ENCODE measurements around the gene TDRD1.

The TDRD1 gene

DNA sequence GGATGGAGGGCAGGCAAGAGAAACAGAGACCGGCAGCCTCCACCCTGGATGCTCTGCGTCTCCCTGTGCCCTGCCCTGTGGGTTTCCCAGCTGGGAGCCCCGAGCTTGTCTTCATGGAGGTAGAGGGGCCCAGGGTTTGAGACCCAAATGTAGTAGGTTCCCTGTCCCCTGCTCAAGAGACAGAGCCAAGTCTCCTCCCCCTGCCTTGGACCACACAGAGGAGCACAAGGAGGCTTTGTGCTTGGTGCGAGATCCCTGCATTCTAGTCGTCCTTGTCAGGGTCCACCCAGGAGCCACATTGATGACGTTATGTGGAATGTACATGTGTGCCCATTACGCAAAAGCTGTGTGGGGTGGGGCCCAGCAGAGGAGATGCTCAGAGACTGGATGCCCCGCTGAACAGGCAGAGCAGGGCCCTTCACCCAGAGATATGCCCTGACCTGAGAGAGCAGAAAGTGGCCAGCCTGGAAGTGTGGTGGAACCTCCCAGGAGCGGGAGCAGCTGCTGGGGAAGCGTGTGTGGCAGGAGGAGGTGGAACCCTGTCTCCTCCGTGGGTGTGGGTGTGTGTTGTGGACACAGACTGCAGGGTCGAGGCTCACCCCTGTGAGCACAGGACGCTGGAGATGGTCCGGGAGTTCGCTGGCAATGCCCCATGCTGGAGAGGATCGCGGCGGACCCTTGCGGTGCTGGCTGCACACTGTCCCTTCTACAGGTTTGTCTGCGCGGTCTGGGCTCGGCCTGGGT, 99.2 kb downstream of the TDRD1 start:
- no peaks in the 10 kb centered on the region for H3K36me3 Mint-ChIP-seq (ENCODE audit: low read depth)
- H3K4me3 Mint-ChIP-seq, result no peak overlapping the region
- H3K27ac Mint-ChIP-seq, result no peak overlapping the region
- no peaks in the 10 kb centered on the region for H3K9me3 Mint-ChIP-seq
- peaks cover under 1% of the 10 kb centered on the region for H3K27me3 Mint-ChIP-seq
- H3K4me1 Mint-ChIP-seq (ENCODE audit: low read depth), result no peaks in the 10 kb centered on the region

DNA sequence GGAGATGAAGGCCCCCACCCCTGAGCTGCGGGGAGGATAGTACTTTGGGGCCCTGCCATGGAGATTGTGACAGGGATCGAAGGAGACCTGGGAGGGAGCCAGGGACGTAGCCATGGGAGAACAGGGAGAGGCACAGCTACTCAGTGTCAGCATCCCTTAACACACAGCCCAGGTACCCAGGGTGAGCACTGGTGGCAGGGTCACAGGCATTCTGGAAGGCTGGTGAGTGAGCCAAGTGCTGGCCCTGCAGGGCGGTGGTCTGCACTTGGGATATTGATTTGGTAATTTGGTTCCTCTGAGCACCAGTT, 99.7 kb downstream of the TDRD1 start:
- H3K27ac Mint-ChIP-seq, result no peak overlapping the region
- no peaks in the 10 kb centered on the region for H3K9me3 Mint-ChIP-seq
- no peak overlapping the region for H3K4me3 Mint-ChIP-seq
- H3K4me1 Mint-ChIP-seq (ENCODE audit: low read depth), result no peaks in the 10 kb centered on the region
- H3K36me3 Mint-ChIP-seq (ENCODE audit: low read depth), result no peaks in the 10 kb centered on the region
- H3K27me3 Mint-ChIP-seq, result no peaks in the 10 kb centered on the region

DNA sequence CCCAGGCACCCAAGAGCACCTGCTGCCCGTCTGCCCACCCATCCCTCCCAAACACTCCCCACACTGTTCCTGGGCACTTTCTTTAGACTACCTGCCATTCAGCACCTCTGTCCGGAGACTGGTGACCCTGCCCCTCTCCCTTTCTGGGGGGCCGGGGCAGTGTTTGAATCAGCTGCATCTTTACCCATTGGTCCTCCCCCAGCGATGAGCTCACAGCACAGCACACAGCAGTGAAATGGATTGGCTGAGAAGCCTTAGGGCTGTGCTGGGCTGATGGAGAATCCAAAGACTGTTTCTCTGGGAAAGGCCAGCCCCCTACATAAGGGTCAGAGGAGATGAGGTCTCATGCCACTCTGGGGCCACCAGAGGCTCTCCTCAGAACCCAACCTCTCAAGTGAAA, 100.1 kb downstream of the TDRD1 start:
- no peaks in the 10 kb centered on the region for H3K36me3 Mint-ChIP-seq (ENCODE audit: low read depth)
- no peak overlapping the region for H3K4me3 Mint-ChIP-seq
- no peaks in the 10 kb centered on the region for H3K4me1 Mint-ChIP-seq (ENCODE audit: low read depth)
- H3K9me3 Mint-ChIP-seq, result no peaks in the 10 kb centered on the region
- H3K27ac Mint-ChIP-seq, result no peak overlapping the region
- H3K27me3 Mint-ChIP-seq, result no peaks in the 10 kb centered on the region

DNA sequence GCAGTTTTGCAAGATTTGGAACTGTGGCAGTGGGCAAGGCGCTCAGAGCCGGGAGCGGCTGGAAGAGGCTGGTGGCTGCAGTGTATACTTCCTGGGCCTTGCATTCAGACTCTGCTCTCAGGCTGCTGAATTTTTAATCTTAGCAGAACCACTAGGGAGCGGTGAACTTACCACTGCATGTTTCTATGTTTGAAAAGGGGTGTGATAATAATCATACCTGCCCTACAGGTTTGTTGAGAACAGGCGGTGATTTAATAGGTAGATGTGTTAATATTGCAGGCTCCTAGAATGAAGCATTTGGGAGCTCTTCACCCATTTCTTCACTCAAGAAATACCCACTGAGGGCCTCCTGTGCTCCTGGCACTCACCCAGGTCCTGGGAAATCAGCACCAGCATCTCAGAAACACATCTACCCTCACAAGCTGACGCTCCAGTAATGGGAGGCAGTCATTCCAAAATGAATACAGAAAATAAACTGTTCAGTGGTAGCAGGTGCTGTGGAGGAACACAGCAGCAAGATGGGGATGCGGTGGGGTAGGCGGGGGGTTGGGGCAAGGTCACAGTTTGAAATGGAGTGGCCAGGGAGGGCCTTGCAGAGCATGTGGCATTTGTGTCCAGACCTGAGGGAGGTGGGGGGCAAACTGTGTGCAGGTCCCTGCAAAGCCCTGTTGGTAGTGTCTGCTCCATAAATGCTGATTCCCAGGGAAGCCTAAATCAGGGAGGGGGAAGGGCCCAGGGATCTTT, 100.9 kb downstream of the TDRD1 start:
- no peak overlapping the region for H3K27ac Mint-ChIP-seq
- H3K36me3 Mint-ChIP-seq (ENCODE audit: low read depth), result no peaks in the 10 kb centered on the region
- H3K4me3 Mint-ChIP-seq, result no peak overlapping the region
- H3K9me3 Mint-ChIP-seq, result no peaks in the 10 kb centered on the region
- no peaks in the 10 kb centered on the region for H3K4me1 Mint-ChIP-seq (ENCODE audit: low read depth)
- H3K27me3 Mint-ChIP-seq, result no peaks in the 10 kb centered on the region

DNA sequence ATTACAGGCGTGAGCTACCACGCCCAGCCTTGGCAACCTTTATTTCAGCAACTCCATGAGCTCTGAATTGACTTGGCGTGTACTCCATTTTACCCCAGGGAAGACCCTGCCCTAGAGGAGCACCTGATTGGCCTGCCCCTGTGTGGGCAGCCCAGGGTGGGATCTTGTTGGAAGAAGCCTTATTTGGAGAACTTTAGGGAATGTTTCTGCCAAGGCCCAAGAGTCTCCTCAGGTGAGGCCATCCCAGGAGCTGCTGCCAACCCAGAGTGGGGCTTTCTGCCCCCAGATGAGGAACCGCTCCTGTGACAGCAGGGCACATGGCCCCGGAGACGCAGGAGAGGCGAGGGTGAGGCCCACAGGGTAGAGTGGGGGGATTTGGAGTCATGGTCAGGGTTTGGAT, 101.9 kb downstream of the TDRD1 start:
- H3K36me3 Mint-ChIP-seq (ENCODE audit: low read depth), result no peaks in the 10 kb centered on the region
- no peak overlapping the region for H3K27ac Mint-ChIP-seq
- H3K4me1 Mint-ChIP-seq (ENCODE audit: low read depth), result no peaks in the 10 kb centered on the region
- no peak overlapping the region for H3K4me3 Mint-ChIP-seq
- no peaks in the 10 kb centered on the region for H3K27me3 Mint-ChIP-seq
- no peaks in the 10 kb centered on the region for H3K9me3 Mint-ChIP-seq

DNA sequence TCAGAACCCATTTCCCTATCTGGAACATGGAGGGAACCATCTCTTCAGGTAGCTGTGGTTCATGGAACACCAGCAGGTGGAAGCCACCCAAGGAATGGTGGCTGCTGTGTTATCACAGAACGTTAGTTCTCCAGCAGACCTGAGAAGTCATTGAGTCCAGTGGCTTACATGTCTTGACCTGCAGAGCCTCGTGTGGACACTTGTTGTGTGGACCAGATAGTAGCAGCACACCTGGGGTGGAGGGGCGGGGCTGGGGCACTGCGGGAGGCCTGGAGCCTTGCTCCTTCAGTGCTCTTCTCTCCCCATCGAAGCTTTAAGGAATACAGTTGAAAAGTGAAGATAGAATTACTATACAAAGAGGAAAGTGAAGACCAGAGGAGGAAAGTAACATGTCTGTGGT, 102.3 kb downstream of the TDRD1 start:
- no peak overlapping the region for H3K27ac Mint-ChIP-seq

More for the DNA sequence above, 102.3 kb downstream of the TDRD1 start:
- Mint-ChIP-seq H3K9me3 (no peaks in the 10 kb centered on the region), H3K4me3 (no peak overlapping the region), H3K27me3 (no peaks in the 10 kb centered on the region), H3K4me1 (ENCODE audit: low read depth) (no peaks in the 10 kb centered on the region), H3K36me3 (ENCODE audit: low read depth) (no peaks in the 10 kb centered on the region)
